Measurements from ENCODE around the gene FCF1. TPM values are rescaled to one million over a fixed set of nuclear protein-coding genes. Genes with fewer than 3 reads are reported as not detected.

The FCF1 gene
- total and polyA plus RNA-seq, 2 of the 13 experiments (the other 11 are each of a cell fraction or from before 2014, with no cell fraction given): 31.0 to 44.4 TPM

- no peak for TF ChIP-seq CREB3 (CRISPR knock-in tag; IDR thresholded peaks at IDR 0.05)
- no peak for TF ChIP-seq MLXIP (CRISPR knock-in tag; IDR thresholded peaks at IDR 0.05; ENCODE audit: borderline replicate concordance)
- no peak for TF ChIP-seq IKZF4 (CRISPR knock-in tag; IDR thresholded peaks at IDR 0.05; ENCODE audit: borderline replicate concordance, low read depth, not compliant biosample characterization)
- no peak for TF ChIP-seq FOSL1 (CRISPR knock-in tag; IDR thresholded peaks at IDR 0.05; ENCODE audit: borderline replicate concordance)
- TF ChIP-seq MAZ (IDR thresholded peaks at IDR 0.05; ENCODE audit: borderline replicate concordance, low read depth, low read length): no peak
- peak; percentile 39; the same call in 1 of the 2 replicates for TF ChIP-seq MAZ (CRISPR knock-in tag; IDR thresholded peaks at IDR 0.05; ENCODE audit: low read depth)
- TF ChIP-seq, protein P1, sequence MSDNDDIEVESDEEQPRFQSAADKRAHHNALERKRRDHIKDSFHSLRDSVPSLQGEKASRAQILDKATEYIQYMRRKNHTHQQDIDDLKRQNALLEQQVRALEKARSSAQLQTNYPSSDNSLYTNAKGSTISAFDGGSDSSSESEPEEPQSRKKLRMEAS (IDR thresholded peaks at IDR 0.05): peak; percentile 53
- no peak for TF ChIP-seq ZNF142 (CRISPR knock-in tag; IDR thresholded peaks at IDR 0.05)
- no peak for TF ChIP-seq NAIF1 (CRISPR knock-in tag; IDR thresholded peaks at IDR 0.05; ENCODE audit: borderline replicate concordance)
- TF ChIP-seq, protein P2, sequence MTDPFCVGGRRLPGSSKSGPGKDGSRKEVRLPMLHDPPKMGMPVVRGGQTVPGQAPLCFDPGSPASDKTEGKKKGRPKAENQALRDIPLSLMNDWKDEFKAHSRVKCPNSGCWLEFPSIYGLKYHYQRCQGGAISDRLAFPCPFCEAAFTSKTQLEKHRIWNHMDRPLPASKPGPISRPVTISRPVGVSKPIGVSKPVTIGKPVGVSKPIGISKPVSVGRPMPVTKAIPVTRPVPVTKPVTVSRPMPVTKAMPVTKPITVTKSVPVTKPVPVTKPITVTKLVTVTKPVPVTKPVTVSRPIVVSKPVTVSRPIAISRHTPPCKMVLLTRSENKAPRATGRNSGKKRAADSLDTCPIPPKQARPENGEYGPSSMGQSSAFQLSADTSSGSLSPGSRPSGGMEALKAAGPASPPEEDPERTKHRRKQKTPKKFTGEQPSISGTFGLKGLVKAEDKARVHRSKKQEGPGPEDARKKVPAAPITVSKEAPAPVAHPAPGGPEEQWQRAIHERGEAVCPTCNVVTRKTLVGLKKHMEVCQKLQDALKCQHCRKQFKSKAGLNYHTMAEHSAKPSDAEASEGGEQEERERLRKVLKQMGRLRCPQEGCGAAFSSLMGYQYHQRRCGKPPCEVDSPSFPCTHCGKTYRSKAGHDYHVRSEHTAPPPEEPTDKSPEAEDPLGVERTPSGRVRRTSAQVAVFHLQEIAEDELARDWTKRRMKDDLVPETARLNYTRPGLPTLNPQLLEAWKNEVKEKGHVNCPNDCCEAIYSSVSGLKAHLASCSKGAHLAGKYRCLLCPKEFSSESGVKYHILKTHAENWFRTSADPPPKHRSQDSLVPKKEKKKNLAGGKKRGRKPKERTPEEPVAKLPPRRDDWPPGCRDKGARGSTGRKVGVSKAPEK (CRISPR knock-in tag; IDR thresholded peaks at IDR 0.05; ENCODE audit: borderline replicate concordance): no peak
- no peak for TF ChIP-seq ZNF496 (CRISPR knock-in tag; IDR thresholded peaks at IDR 0.05; ENCODE audit: insufficient replicate concordance)
These were observed at the start of gene FCF1, which contains the start of gene AREL1 (continued) for GRCh38 chr14:74712499-74713394.
